ENCODE results near the gene NLRX1.

NLRX1 gene

DNA sequence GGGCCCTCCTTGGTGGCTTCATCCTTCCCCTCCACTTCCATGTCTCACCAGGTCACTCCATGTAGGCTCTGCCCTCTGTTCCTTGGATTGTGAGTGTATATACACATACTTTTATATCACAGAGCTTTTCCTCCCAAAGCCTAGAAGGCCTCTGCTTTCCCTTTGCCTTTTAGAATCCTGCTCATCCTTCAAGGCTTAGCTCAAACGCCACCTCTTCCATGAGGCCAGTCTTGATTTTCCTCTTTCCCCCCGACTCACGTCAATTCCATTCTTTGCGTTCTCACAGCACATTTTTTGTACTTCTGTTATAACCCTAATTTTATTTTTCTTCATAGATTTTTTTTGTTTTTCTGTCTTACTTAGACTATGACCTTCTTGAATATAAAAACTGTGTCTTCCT, 15.9 kb upstream of the NLRX1 start:
- H3K9me2 ChIP-seq (replicated peaks; ENCODE audit: control insufficient read depth, low read length), result no peaks in the 10 kb centered on the region
- H3K4me3 ChIP-seq (ENCODE audit: low read length), result no peak overlapping the region
- H3K4me2 ChIP-seq (ENCODE audit: low read length), result no peak overlapping the region
- H3K9me3 ChIP-seq (ENCODE audit: control insufficient read depth, insufficient read depth, low read length), result no peaks in the 10 kb centered on the region
- TF ChIP-seq EZH2phosphoT487 (IDR thresholded peaks at IDR 0.05; ENCODE audit: borderline replicate concordance, low read length) (no peak), CTCF (IDR thresholded peaks at IDR 0.05; ENCODE audit: low read depth, low read length, poor library complexity, severe bottlenecking) (no peak)
- H3K4me1 ChIP-seq (ENCODE audit: control insufficient read depth, low read length), result peaks cover 13% of the 10 kb centered on the region
- H3F3A ChIP-seq (ENCODE audit: control insufficient read depth, insufficient read depth), result no peaks in the 10 kb centered on the region
- H4K20me1 ChIP-seq (ENCODE audit: control insufficient read depth, insufficient read depth, low read depth, low read length), result no peaks in the 10 kb centered on the region
- no peaks in the 10 kb centered on the region for H3K79me2 ChIP-seq (ENCODE audit: control insufficient read depth, low read length)
- H3K27me3 ChIP-seq (ENCODE audit: control insufficient read depth, low read length), result peaks cover 93% of the 10 kb centered on the region
- H3K27ac ChIP-seq (ENCODE audit: low read depth, low read length), result no peak overlapping the region
- no peaks in the 10 kb centered on the region for H3K36me3 ChIP-seq (ENCODE audit: control insufficient read depth, low read length)

DNA sequence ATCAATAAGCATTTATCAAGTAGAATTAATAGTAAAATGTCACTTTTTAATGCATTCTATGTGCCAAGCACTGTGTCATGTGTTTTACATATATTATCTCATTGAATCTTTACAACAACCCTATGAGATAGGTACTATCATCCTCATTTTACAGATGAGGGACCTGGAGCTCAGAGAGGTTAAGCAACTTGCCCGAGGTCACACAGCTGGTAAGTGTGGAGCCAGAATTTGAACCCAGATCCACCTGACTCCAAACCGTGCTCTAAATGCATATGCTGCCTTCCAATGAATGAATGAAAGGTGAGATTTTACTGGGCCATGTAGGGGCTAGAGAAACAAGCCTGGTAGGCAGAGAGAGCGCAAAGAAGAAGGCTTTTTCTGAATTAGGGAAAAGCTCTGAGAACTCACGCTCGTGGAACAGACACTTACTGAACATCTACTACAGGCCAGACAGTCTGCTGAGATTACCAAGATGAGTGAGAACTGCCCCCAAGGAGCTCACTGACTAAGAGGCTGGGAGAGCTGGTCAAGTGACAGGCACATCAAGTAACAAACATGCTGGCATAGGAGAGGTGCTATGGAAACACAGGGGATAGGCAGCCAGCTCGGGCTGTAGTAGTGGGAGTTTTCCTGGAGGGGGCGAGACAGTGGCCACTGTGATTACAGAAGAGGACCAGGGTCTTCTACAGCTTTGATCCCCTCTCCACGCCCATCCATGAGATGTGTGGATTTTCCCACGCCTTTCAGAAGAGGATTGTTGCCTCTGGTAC, 15.3 kb upstream of the NLRX1 start:
- Histone ChIP-seq H3K4me3 (ENCODE audit: low read length) (no peak overlapping the region), H3K9me3 (ENCODE audit: control insufficient read depth, insufficient read depth, low read length) (no peaks in the 10 kb centered on the region), H3K79me2 (ENCODE audit: control insufficient read depth, low read length) (no peaks in the 10 kb centered on the region), H3K27me3 (ENCODE audit: control insufficient read depth, low read length) (peaks cover 87% of the 10 kb centered on the region), H3K4me1 (ENCODE audit: control insufficient read depth, low read length) (peaks cover 12% of the 10 kb centered on the region), H3K4me2 (ENCODE audit: low read length) (no peak overlapping the region), H4K20me1 (ENCODE audit: control insufficient read depth, insufficient read depth, low read depth, low read length) (no peaks in the 10 kb centered on the region), H3F3A (ENCODE audit: control insufficient read depth, insufficient read depth) (no peaks in the 10 kb centered on the region), H3K36me3 (ENCODE audit: control insufficient read depth, low read length) (no peaks in the 10 kb centered on the region), H3K9me2 (replicated peaks; ENCODE audit: control insufficient read depth, low read length) (no peaks in the 10 kb centered on the region), H3K27ac (ENCODE audit: low read depth, low read length) (no peak overlapping the region)
- TF ChIP-seq CTCF (IDR thresholded peaks at IDR 0.05; ENCODE audit: low read depth, low read length, poor library complexity, severe bottlenecking) (peak; percentile 17), EZH2phosphoT487 (IDR thresholded peaks at IDR 0.05; ENCODE audit: borderline replicate concordance, low read length) (no peak)

GRCh38 chr11:119154178-119154577, 14.3 kb upstream of the NLRX1 start:
- TF ChIP-seq EZH2phosphoT487 (IDR thresholded peaks at IDR 0.05; ENCODE audit: borderline replicate concordance, low read length) (no peak), CTCF (IDR thresholded peaks at IDR 0.05; ENCODE audit: low read depth, low read length, poor library complexity, severe bottlenecking) (no peak)
- Histone ChIP-seq H3K9me3 (ENCODE audit: control insufficient read depth, insufficient read depth, low read length) (no peaks in the 10 kb centered on the region), H3K36me3 (ENCODE audit: control insufficient read depth, low read length) (no peaks in the 10 kb centered on the region), H3K4me1 (ENCODE audit: control insufficient read depth, low read length) (peaks cover 5% of the 10 kb centered on the region; the same call in 1 of the 2 replicates), H4K20me1 (ENCODE audit: control insufficient read depth, insufficient read depth, low read depth, low read length) (no peaks in the 10 kb centered on the region), H3K27me3 (ENCODE audit: control insufficient read depth, low read length) (peaks cover 77% of the 10 kb centered on the region), H3K4me2 (ENCODE audit: low read length) (no peak overlapping the region), H3K27ac (ENCODE audit: low read depth, low read length) (no peak overlapping the region), H3K4me3 (ENCODE audit: low read length) (no peak overlapping the region), H3K79me2 (ENCODE audit: control insufficient read depth, low read length) (no peaks in the 10 kb centered on the region), H3F3A (ENCODE audit: control insufficient read depth, insufficient read depth) (no peaks in the 10 kb centered on the region), H3K9me2 (replicated peaks; ENCODE audit: control insufficient read depth, low read length) (no peaks in the 10 kb centered on the region)

Measured in DOHH2 (cell line).